Measurements from ENCODE around the gene RBM17. TPM values are rescaled to one million over a fixed set of nuclear protein-coding genes. Genes with fewer than 3 reads are reported as not detected.
A peak's percentile ranks its signal among the peaks of the same experiment; 100 is the strongest.

Gene RBM17
- total and polyA plus RNA-seq, 10 of the 15 experiments (the other 5 are each of a cell fraction or from before 2014, with no cell fraction given) = 28.4 to 181 (median 83.9) TPM

DNA sequence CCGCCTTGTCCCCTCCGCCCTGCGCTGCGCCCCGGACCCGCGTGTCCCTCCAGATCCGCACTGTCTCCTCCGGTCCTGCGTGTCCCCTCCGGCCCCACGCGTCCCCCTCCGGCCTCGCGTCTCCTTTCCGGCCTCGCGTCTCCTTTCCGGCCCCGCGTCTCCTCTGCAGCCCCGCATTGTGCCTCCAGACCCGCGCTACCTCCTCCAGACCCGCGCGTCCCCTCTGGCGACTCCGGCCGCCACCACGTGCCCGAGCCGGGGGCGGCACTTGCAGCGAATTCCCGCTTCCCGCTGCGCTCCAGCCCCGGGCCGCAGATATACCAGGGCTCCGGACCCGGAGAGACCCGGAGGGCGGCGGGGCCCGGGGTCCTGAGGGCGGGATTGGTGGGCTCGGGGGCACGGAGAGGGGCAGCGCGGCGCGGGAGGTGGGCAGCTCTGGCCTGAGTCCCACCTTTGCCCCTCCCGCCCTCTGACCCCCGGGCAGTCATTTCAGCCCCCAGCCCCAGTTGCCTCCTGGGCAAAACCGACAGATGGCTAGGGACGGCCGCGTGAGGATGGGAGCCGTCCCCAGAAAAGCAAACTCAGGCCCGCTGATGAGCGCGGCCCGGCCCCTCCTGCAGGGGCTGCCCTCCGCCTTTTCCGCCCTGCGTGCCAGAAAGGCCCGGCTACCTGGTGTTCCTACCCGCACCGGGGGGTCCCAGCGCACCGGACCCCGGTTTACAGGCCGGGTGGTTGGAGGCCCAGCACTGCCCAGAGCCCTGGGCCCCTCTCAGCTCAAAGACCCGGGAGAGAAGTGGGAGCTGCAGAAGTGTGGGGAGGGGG lies 56.5 kb downstream of the RBM17 start (continued):
- TF ChIP-seq NRF1 (conservative IDR thresholded peaks at IDR 0.05; ENCODE audit: low read depth, low read length) (no peak), SUZ12 (IDR thresholded peaks at IDR 0.05; ENCODE audit: unreplicated experiment) (no peak), MAX (IDR thresholded peaks at IDR 0.05; ENCODE audit: low read depth, low read length) (peak; percentile 62; the same call in 1 of the 2 replicates), IKZF2 (IDR thresholded peaks at IDR 0.05) (peak in 1 of 2 experiments; percentile 9; a peak in 1 of 4 replicates), USF1 (IDR thresholded peaks at IDR 0.05; ENCODE audit: borderline replicate concordance, extremely low read length, insufficient read depth, low read depth, low read length) (peak; percentile 44)
- TF ChIP-seq, protein P1, sequence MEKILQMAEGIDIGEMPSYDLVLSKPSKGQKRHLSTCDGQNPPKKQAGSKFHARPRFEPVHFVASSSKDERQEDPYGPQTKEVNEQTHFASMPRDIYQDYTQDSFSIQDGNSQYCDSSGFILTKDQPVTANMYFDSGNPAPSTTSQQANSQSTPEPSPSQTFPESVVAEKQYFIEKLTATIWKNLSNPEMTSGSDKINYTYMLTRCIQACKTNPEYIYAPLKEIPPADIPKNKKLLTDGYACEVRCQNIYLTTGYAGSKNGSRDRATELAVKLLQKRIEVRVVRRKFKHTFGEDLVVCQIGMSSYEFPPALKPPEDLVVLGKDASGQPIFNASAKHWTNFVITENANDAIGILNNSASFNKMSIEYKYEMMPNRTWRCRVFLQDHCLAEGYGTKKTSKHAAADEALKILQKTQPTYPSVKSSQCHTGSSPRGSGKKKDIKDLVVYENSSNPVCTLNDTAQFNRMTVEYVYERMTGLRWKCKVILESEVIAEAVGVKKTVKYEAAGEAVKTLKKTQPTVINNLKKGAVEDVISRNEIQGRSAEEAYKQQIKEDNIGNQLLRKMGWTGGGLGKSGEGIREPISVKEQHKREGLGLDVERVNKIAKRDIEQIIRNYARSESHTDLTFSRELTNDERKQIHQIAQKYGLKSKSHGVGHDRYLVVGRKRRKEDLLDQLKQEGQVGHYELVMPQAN (conservative IDR thresholded peaks at IDR 0.05) = 0 out of 2 replicates have a peak, but pooled peaks have one; percentile 30
